Measurements from ENCODE around the gene MIA. TPM values are rescaled to one million over a fixed set of nuclear protein-coding genes. Genes with fewer than 3 reads are reported as not detected.

The MIA gene
- total RNA-seq, 1 experiment from 2014 or later: 0.75 TPM

DNA sequence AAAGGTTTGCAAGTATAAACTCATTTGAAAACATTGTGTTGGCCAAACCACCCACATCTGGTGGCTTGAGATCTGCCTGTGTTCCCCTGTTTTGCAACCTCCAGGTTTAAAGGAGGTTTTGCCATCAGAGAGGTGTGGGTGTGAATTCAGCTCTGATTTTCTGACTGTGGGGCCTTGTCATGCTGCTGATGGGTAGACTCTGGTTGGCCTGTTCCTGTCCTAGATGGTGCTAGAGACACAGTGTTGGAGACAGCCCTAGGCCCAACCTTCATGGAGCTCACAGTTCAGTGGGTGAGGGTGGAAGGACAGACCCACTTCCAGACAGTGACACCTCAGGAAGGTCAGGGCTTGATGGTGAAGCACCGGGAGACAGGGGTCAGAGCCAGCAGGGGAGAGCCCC, 10.2 kb downstream of the MIA start:
- BruUV-seq (replicated peaks): no TSS peak
- H3K36me3 ChIP-seq (ENCODE audit: insufficient read depth, low read length, poor library complexity, severe bottlenecking): no peaks in the 10 kb centered on the region
- TF ChIP-seq EZH2 (IDR thresholded peaks at IDR 0.05; ENCODE audit: borderline replicate concordance, low read depth, low read length, poor library complexity, severe bottlenecking): no peak
- TF ChIP-seq, protein P1, sequence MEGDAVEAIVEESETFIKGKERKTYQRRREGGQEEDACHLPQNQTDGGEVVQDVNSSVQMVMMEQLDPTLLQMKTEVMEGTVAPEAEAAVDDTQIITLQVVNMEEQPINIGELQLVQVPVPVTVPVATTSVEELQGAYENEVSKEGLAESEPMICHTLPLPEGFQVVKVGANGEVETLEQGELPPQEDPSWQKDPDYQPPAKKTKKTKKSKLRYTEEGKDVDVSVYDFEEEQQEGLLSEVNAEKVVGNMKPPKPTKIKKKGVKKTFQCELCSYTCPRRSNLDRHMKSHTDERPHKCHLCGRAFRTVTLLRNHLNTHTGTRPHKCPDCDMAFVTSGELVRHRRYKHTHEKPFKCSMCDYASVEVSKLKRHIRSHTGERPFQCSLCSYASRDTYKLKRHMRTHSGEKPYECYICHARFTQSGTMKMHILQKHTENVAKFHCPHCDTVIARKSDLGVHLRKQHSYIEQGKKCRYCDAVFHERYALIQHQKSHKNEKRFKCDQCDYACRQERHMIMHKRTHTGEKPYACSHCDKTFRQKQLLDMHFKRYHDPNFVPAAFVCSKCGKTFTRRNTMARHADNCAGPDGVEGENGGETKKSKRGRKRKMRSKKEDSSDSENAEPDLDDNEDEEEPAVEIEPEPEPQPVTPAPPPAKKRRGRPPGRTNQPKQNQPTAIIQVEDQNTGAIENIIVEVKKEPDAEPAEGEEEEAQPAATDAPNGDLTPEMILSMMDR (conservative IDR thresholded peaks at IDR 0.05; ENCODE audit: low read depth, low read length): no peak
- ChIA-PET CTCF (no interaction called here), POLR2A (ENCODE audit: low non-redundant PET) (no interaction called here)
- no peaks in the 10 kb centered on the region for H3K4me1 ChIP-seq (ENCODE audit: insufficient read depth, low read length, poor library complexity, severe bottlenecking)
- intact Hi-C loops (cut with micrococcal nuclease; ENCODE audit: unreplicated experiment): no loop called here
- H3K4me3 ChIP-seq (ENCODE audit: low read depth, low read length, poor library complexity, severe bottlenecking): no peak overlapping the region
- H3K27me3 ChIP-seq (replicated peaks; ENCODE audit: insufficient read depth, low read depth, low read length, poor library complexity): no peaks in the 10 kb centered on the region
- H3K9me3 ChIP-seq (ENCODE audit: low read depth, low read length, poor library complexity, severe bottlenecking): no peaks in the 10 kb centered on the region
- no peak for DNase-seq (ENCODE audit: low spot score)
- no peak overlapping the region for H3K27ac ChIP-seq (ENCODE audit: low read depth, low read length, poor library complexity, severe bottlenecking)

DNA sequence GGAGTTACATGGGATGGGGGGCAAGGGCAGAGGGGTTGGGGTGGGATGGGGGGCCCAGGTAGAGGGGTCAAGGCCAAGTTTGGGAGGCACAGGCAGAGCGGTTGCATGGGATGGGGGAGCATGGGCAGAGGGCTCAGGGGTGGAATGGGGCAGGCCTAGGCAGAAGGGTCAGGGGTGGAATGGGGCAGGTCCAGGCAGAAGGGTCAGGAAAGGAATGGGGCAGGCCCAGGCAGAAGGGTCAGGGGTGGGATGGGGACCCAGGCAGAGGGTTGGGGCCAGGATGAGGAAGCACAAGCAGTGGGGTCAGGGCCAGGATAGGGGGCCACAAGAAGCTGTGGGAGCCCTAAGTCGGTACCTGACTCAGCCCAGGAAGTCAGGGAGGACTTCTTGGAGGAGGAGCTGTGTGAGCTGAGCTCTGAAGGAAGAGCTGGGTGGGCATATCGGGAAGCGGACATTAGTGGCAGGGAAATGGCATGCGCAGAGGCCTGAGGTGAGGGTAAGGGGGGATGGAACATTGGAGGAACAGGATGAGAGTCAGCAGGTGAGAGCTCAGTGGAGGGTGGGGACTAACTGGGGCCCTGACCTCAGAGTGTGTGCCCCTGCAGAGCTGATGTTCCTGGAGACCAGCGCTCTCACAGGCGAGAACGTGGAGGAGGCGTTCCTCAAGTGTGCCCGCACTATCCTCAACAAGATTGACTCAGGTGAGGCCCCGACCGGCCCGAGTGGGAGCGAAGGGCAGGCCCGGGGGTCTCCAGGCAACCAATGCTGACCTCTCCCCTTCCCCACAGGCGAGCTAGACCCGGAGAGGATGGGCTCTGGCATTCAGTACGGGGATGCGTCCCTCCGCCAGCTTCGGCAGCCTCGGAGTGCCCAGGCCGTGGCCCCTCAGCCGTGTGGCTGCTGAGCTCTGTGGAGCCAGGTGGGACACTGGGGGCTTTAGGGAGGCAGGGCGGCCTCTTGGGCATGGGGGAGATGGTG, 11.0 kb downstream of the MIA start:
- no peaks in the 10 kb centered on the region for H3K36me3 ChIP-seq (ENCODE audit: insufficient read depth, low read length, poor library complexity, severe bottlenecking)
- H3K9me3 ChIP-seq (ENCODE audit: low read depth, low read length, poor library complexity, severe bottlenecking): no peaks in the 10 kb centered on the region
- POLR2A ChIA-PET (ENCODE audit: low non-redundant PET): no interaction called here
- no peak for DNase-seq (ENCODE audit: low spot score)
- CTCF ChIA-PET: no interaction called here
- intact Hi-C loops (cut with micrococcal nuclease; ENCODE audit: unreplicated experiment): no loop called here
- H3K4me1 ChIP-seq (ENCODE audit: insufficient read depth, low read length, poor library complexity, severe bottlenecking): no peaks in the 10 kb centered on the region
- no peak for TF ChIP-seq EZH2 (IDR thresholded peaks at IDR 0.05; ENCODE audit: borderline replicate concordance, low read depth, low read length, poor library complexity, severe bottlenecking)
- TF ChIP-seq, protein P1 (conservative IDR thresholded peaks at IDR 0.05; ENCODE audit: low read depth, low read length): no peak
- H3K27me3 ChIP-seq (replicated peaks; ENCODE audit: insufficient read depth, low read depth, low read length, poor library complexity): no peaks in the 10 kb centered on the region
- no TSS peak for BruUV-seq (replicated peaks)
- no peak overlapping the region for H3K27ac ChIP-seq (ENCODE audit: low read depth, low read length, poor library complexity, severe bottlenecking)
- no peak overlapping the region for H3K4me3 ChIP-seq (ENCODE audit: low read depth, low read length, poor library complexity, severe bottlenecking)

DNA sequence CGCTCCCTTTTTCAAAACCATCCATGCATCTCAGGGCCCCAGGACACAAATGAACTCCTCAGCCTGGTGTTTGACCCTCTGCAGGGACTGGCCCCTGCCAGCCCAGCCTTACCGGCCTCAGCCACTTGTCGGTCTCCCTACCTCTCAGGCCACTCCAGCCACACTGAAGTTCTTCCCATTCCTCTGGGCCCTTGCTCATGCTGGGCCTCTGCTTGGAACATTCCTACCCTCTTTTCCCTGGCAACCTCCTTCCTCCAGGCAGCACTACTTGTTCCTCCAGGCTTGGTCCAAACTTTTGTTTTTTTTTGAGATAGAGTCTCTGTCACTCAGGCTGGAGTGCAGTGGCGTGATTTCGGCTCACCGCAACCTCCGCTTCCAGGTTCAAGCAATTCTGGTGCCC, 16.0 kb downstream of the MIA start:
- CTCF ChIA-PET: no interaction called here
- intact Hi-C loops (cut with micrococcal nuclease; ENCODE audit: unreplicated experiment): no loop called here

More for the DNA sequence above, 16.0 kb downstream of the MIA start:
- Histone ChIP-seq H3K4me3 (ENCODE audit: low read depth, low read length, poor library complexity, severe bottlenecking) (no peak overlapping the region), H3K4me1 (ENCODE audit: insufficient read depth, low read length, poor library complexity, severe bottlenecking) (no peaks in the 10 kb centered on the region), H3K27ac (ENCODE audit: low read depth, low read length, poor library complexity, severe bottlenecking) (no peak overlapping the region), H3K9me3 (ENCODE audit: low read depth, low read length, poor library complexity, severe bottlenecking) (no peaks in the 10 kb centered on the region), H3K36me3 (ENCODE audit: insufficient read depth, low read length, poor library complexity, severe bottlenecking) (no peaks in the 10 kb centered on the region), H3K27me3 (replicated peaks; ENCODE audit: insufficient read depth, low read depth, low read length, poor library complexity) (no peaks in the 10 kb centered on the region)
- no peak for DNase-seq (ENCODE audit: low spot score)
- BruUV-seq (replicated peaks): no TSS peak
- POLR2A ChIA-PET (ENCODE audit: low non-redundant PET): no interaction called here
- TF ChIP-seq, protein P1 (conservative IDR thresholded peaks at IDR 0.05; ENCODE audit: low read depth, low read length): no peak
- TF ChIP-seq EZH2 (IDR thresholded peaks at IDR 0.05; ENCODE audit: borderline replicate concordance, low read depth, low read length, poor library complexity, severe bottlenecking): no peak
